Upper lobe of right lung (tissue), 1 donor: ENCODE data around the gene SMKR1. TPM values are rescaled to one million over a fixed set of nuclear protein-coding genes. Genes with fewer than 3 reads are reported as not detected.
"Not testable (repeated sequence)": the region's sequence is repeated elsewhere in the genome, so short reads cannot be mapped to it uniquely, and the experiment has no call there.

ENCODE experiments used
- ATAC-seq: fragments of 200-7000 bp; cut with Tn5 transposase; one replicate; pipeline ENCODE4 v1.9.1; 2020; ENCODE audit warnings: mild to moderate bottlenecking, moderate library complexity
- DNase-seq: peaks from one replicate; pipeline ENCODE4 v3.0.0-alpha.2; 2020
- H3K27ac ChIP-seq: fragments of 200-600 bp; one replicate; pipeline ENCODE4 v1.8.0; 2022
- H3K27me3 ChIP-seq: fragments of 200-600 bp; one replicate; pipeline ENCODE4 v1.8.0; 2022; ENCODE audit warnings: mild to moderate bottlenecking
- H3K36me3 ChIP-seq: fragments of 200-600 bp; one replicate; pipeline ENCODE4 v1.8.0; 2022
- H3K4me1 ChIP-seq: fragments of 200-600 bp; one replicate; pipeline ENCODE4 v1.8.0; 2022
- H3K4me3 ChIP-seq: fragments of 200-600 bp; one replicate; pipeline ENCODE4 v1.8.0; 2022; ENCODE audit warnings: mild to moderate bottlenecking
- H3K9me3 ChIP-seq: fragments of 200-600 bp; one replicate; pipeline ENCODE4 v1.8.0; 2022
- intact Hi-C: fragments of 100-400 bp; cut with DNase I; formaldehyde crosslinking; loops from one replicate; pipeline ENCODE4 v1.11.0; 2022
- total RNA-seq: library from RNA; stranded (reverse); fragmentation: NEBNext Ultra II Directional; extraction: Animal tissue kit (Norgen Biotek cat#: 25700); gene quantifications from one replicate; pipeline ENCODE4 v1.2.1, GENCODE V29; 2021
- TF ChIP-seq, protein P1 (sequence below): fragments of 200-600 bp; IDR thresholded peaks from one replicate; pipeline ENCODE4 v1.8.0; 2022; ENCODE audit warnings: antibody characterized with exemption
- donor health status: DM: no; HTN: yes; CAD: no; lungs with severe emphysema.

Gene SMKR1
- total RNA-seq, 1 donor from 2014 or later, result not detected

DNA sequence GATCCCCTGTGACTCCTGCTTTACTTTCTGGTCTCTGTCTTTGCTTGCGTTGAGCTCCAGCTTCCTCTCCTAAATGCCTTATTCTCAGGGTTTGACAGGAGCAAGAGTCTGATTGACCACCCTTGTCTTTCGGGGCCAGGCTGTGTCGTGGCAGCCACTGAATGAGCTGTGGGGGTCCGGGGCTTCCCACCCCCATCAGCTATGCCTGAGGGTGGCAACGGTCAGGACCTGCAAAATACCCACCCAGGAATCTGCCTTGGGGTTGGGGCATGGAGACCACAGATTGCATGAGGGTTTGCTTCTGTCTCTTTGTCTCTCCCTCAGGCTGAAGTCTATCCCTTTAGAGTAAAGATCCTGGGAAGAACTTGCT, 20.6 kb downstream of the SMKR1 start:
- ATAC-seq, result no peak
- intact Hi-C loops, result no loop called here
- Histone ChIP-seq H3K27ac (no peak overlapping the region), H3K4me3 (no peak overlapping the region), H3K9me3 (no peaks in the 10 kb centered on the region), H3K36me3 (no peaks in the 10 kb centered on the region), H3K4me1 (no peaks in the 10 kb centered on the region), H3K27me3 (no peaks in the 10 kb centered on the region)
- no peak for DNase-seq
- TF ChIP-seq, protein P1, sequence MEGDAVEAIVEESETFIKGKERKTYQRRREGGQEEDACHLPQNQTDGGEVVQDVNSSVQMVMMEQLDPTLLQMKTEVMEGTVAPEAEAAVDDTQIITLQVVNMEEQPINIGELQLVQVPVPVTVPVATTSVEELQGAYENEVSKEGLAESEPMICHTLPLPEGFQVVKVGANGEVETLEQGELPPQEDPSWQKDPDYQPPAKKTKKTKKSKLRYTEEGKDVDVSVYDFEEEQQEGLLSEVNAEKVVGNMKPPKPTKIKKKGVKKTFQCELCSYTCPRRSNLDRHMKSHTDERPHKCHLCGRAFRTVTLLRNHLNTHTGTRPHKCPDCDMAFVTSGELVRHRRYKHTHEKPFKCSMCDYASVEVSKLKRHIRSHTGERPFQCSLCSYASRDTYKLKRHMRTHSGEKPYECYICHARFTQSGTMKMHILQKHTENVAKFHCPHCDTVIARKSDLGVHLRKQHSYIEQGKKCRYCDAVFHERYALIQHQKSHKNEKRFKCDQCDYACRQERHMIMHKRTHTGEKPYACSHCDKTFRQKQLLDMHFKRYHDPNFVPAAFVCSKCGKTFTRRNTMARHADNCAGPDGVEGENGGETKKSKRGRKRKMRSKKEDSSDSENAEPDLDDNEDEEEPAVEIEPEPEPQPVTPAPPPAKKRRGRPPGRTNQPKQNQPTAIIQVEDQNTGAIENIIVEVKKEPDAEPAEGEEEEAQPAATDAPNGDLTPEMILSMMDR, result no peak

DNA sequence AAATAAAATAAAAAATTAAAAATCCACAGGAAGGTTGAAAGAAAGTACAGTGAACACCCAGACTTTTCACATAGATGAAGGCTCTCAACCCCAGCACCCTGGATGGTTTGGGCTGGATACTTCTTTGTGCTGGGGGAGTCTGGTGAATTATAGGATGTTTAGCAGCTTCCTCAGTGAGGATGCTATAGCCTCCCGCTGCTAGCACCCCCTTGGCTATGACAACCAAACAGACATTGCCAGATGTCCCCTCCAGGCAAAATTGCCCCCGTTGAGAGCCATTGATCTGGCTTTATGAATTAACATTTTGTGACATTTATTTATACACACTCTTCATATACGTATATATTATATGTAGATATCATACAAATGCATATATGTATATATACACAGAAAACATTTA, 21.6 kb downstream of the SMKR1 start:
- TF ChIP-seq, protein P1, result no peak
- H3K27ac ChIP-seq, result no peak overlapping the region
- intact Hi-C loops, result no loop called here
- no peaks in the 10 kb centered on the region for H3K4me1 ChIP-seq
- H3K9me3 ChIP-seq, result no peaks in the 10 kb centered on the region
- DNase-seq (no peak), ATAC-seq (no peak)
- no peak overlapping the region for H3K4me3 ChIP-seq
- no peaks in the 10 kb centered on the region for H3K36me3 ChIP-seq
- no peaks in the 10 kb centered on the region for H3K27me3 ChIP-seq

DNA sequence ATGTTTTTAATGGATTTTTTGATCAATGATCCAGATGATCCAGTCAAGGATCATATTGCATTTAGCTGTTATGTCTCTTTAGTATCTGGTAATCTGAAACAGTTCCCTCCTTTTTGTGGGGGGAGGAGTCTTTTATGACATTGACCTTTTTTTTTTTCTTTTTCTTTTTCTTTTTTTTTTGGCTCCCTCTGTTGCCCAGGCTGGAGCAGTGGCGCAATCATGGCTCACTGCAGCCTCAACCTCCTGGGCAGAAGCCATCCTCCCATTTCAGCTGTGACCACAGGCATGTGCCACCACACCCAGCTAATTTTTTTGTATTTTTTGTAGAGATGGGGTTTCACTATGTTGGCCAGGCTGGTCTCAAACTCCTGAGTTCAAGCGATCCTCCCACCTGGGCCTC, 22.1 kb downstream of the SMKR1 start:
- intact Hi-C loops, H3K27me3 ChIP-seq, H3K9me3 ChIP-seq, H3K4me3 ChIP-seq, H3K4me1 ChIP-seq, H3K36me3 ChIP-seq, H3K27ac ChIP-seq, DNase-seq: not testable (repeated sequence)
- ATAC-seq, result peak; percentile 46

DNA sequence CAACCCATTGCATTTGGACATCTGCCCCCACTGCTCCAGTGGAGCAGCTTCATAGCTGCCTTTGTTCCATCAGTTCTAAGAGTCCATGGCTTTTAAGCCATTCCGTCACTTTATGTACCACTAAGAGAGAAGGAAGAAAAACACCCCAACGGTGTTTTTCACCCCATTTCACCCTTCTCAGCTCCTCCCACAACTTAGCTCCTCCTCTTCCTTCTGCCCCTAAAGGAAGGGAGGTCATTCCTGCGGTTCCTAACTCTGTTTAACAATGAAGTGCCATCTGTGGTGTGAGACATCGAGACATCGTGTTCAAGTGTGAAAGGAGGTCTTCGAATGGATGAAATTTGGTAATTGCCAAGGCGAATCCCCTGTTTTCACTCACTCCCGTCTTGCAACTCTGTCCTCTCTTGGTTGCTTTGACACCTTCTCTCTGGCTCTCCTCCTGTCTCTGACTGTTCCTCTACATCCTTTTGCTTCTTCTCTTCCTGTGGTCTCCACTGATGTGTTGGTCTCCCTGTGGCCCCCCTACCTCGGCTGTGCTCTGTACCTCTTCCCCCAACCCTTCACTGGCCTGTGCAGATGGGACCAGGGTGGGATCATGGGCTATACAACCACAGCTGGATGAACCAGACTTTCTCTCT, 23.0 kb downstream of the SMKR1 start:
- no peaks in the 10 kb centered on the region for H3K27me3 ChIP-seq
- no peak overlapping the region for H3K27ac ChIP-seq
- H3K9me3 ChIP-seq, result no peaks in the 10 kb centered on the region
- H3K36me3 ChIP-seq, result no peaks in the 10 kb centered on the region
- H3K4me1 ChIP-seq, result no peaks in the 10 kb centered on the region
- TF ChIP-seq, protein P1, result no peak
- intact Hi-C loops, result no loop called here
- DNase-seq (no peak), ATAC-seq (no peak)
- H3K4me3 ChIP-seq, result no peak overlapping the region

DNA sequence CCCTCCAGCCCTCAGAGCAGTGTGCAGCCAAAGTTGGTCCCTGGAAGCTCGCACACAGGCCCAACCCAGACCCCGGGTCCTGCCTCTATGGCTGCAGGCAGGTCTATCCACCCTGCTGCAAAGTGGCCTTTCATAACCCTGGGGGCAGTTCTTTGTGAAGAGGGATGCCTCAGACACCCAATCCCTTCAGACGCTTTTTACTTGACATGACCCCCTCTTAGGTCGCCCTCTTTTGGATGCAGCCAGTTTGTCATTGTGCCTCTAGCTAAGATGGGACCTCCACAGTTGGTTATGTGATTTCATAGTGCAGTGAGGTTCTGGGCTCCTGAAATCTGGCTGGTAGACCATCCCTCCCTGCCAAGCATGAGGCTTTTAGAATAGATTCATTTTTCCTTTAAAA, 27.3 kb downstream of the SMKR1 start:
- no peak for ATAC-seq
- DNase-seq, result no peak
- Histone ChIP-seq H3K4me1 (no peaks in the 10 kb centered on the region), H3K9me3 (no peaks in the 10 kb centered on the region), H3K36me3 (no peaks in the 10 kb centered on the region), H3K4me3 (no peak overlapping the region), H3K27me3 (no peaks in the 10 kb centered on the region), H3K27ac (no peak overlapping the region)
- intact Hi-C loops, result no loop called here
- TF ChIP-seq, protein P1, result no peak

DNA sequence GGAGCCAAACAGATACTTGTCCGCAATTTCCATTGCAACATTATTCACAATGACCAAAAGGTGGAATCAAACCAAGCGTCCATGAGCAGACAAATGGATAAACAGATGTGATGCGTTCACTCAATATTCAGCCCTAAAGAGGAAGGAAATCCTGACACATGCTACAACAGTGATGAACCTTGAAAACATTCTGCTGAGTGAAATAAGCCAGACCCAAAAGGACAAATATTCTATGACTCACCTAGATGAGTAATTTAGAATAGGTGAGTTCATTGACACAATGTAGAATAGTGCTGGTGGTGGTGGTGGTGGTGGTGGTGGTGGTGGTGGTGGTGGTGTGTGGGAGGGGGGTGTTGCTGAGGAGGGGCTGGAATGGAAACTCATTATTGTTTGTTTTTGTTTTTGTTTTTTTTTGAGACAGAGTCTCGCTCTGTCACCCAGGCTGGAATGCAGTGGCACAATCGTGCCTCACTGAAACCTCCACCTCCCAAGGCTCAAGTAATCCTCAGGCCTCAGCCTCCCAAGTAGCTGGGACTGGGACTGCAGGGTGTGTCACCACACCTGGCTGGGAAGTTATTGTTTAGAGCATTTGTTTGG, 28.6 kb downstream of the SMKR1 start:
- Histone ChIP-seq H3K27me3 (no peaks in the 10 kb centered on the region), H3K4me3 (no peak overlapping the region), H3K4me1 (no peaks in the 10 kb centered on the region), H3K36me3 (no peaks in the 10 kb centered on the region), H3K27ac (no peak overlapping the region), H3K9me3 (no peaks in the 10 kb centered on the region)
- ATAC-seq, result no peak
- TF ChIP-seq, protein P1, result no peak
- DNase-seq, result no peak
- intact Hi-C loops, result no loop called here
